Endothelial cell of umbilical vein (primary cell): ENCODE data around the gene CPED1.

Experiments
- CTCF ChIP-seq, 2 donors: IDR thresholded peaks; 1 replicate in 1 of 2; 2 replicates in 1 of 2; pipeline ENCODE4 v1.5.1; 2011; ENCODE audit warnings: low read length in 2 of 2, mild to moderate bottlenecking in 2 of 2, moderate library complexity in 2 of 2, control low read depth in 1 of 2, inconsistent platforms in 1 of 2, low read depth in 1 of 2; ENCODE audit not compliant: insufficient read depth in 1 of 2; ENCODE audit errors: extremely low read depth in 1 of 2
- EZH2 ChIP-seq: IDR thresholded peaks from 2 replicates; pipeline ENCODE4 v1.6.1; 2012; ENCODE audit warnings: borderline replicate concordance, low read depth, mild to moderate bottlenecking, moderate library complexity, low read length, inconsistent platforms; ENCODE audit not compliant: severe bottlenecking
- FOS ChIP-seq: IDR thresholded peaks from 2 replicates; pipeline ENCODE4 v1.6.1; 2011; ENCODE audit warnings: mild to moderate bottlenecking, low read length, moderate library complexity, borderline replicate concordance; ENCODE audit not compliant: insufficient read depth
- JUN ChIP-seq: IDR thresholded peaks from 2 replicates; pipeline ENCODE4 v1.6.1; 2011; ENCODE audit warnings: borderline replicate concordance, low read depth; ENCODE audit not compliant: insufficient read length, insufficient read depth
- MAX ChIP-seq: IDR thresholded peaks from 2 replicates; pipeline ENCODE4 v1.6.1; 2011; ENCODE audit not compliant: insufficient read depth, insufficient read length
- POLR2A ChIP-seq: IDR thresholded peaks from 2 replicates; pipeline ENCODE4 v1.6.1; 2012; ENCODE audit warnings: low read depth, mild to moderate bottlenecking, control low read depth, low read length

- TF ChIP-seq FOS (no peak), CTCF (IDR thresholded peaks at IDR 0.05; ENCODE audit: extremely low read depth in 1 of 2, insufficient read depth in 1 of 2, low read depth in 1 of 2, low read length in 2 of 2) (no peak), MAX (no peak), POLR2A (no peak), EZH2 (no peak), JUN (no peak)
Observed at GRCh38 chr7:121262221-121262620, 273.7 kb downstream of the CPED1 start.
